C4-2B (cell line): ENCODE data around the gene CORT.
"Not testable (repeated sequence)": the region's sequence is repeated elsewhere in the genome, so short reads cannot be mapped to it uniquely, and the experiment has no call there.

Experiments used
- H3K27ac ChIP-seq: fragments of 450-650 bp; 2 replicates; pipeline ENCODE4 v1.5.1; 2017
- CTCF ChIP-seq: fragments of 450-650 bp; conservative IDR thresholded peaks from 2 replicates; pipeline ENCODE4 v1.5.1; 2017; ENCODE audit warnings: mild to moderate bottlenecking
- ZFX ChIP-seq: fragments of 450-650 bp; IDR thresholded peaks from 2 replicates; pipeline ENCODE4 v1.6.1; 2017

CORT gene

GRCh38 chr1:10421637-10422036, 28.2 kb upstream of the CORT start:
- TF ChIP-seq ZFX = no peak
- no peak for TF ChIP-seq CTCF
- H3K27ac ChIP-seq = no peak overlapping the region

- no peak for TF ChIP-seq CTCF
- TF ChIP-seq ZFX = no peak
- no peak overlapping the region for H3K27ac ChIP-seq
Measured at GRCh38 chr1:10424034-10424433, 25.8 kb upstream of the CORT start.

GRCh38 chr1:10424651-10425050, 25.2 kb upstream of the CORT start:
- TF ChIP-seq ZFX (no peak), CTCF (no peak)
- H3K27ac ChIP-seq = no peak overlapping the region

GRCh38 chr1:10425826-10426534, 23.9 kb upstream of the CORT start:
- not testable (repeated sequence) for H3K27ac ChIP-seq

GRCh38 chr1:10426535-10426848, 23.3 kb upstream of the CORT start:
- not testable (repeated sequence) for H3K27ac ChIP-seq

- TF ChIP-seq CTCF (no peak), ZFX (no peak)
- no peak overlapping the region for H3K27ac ChIP-seq
Measured at GRCh38 chr1:10428984-10429383, 20.8 kb upstream of the CORT start.

- TF ChIP-seq CTCF (no peak), ZFX (no peak)
- H3K27ac ChIP-seq = peak overlapping the region; percentile 84
Measured at GRCh38 chr1:10429868-10430215, 20.0 kb upstream of the CORT start.

- H3K27ac ChIP-seq = peak within 1 kb of the TSS; percentile 84
- TF ChIP-seq ZFX (peak; percentile 62; the same call in 1 of the 2 replicates), CTCF (peak; percentile 99)
Measured at GRCh38 chr1:10430216-10431069, 19.4 kb upstream of the CORT start, which contains the start of gene CENPS. Gene CENPS, plus strand, starts transcription at chr1:10430433. Its CDS starts 85 bp downstream, at chr1:10430518.
